OCI-LY7 (cell line): ENCODE data around the gene PAQR5. TPM values are rescaled to one million over a fixed set of nuclear protein-coding genes. Genes with fewer than 3 reads are reported as not detected.

Source experiments
- BruUV-seq: library from RNA; stranded (reverse); fragments of 400-500 nt; replicated peaks from 2 replicates; lab custom pipeline; 2021; lab: Mats Ljungman, UMichigan
- CTCF ChIA-PET: fragments of 300-600 bp; sonication (Branson Sonifier 250); formaldehyde crosslinking; loops from one replicate; lab custom pipeline; 2022; ENCODE audit warnings: antibody characterized with exemption; ENCODE audit not compliant: unreplicated experiment; lab: Charles Lee
- POLR2A ChIA-PET: fragments of 300-600 bp; sonication (Branson Sonifier 250); formaldehyde crosslinking; loops from one replicate; lab custom pipeline; 2022; ENCODE audit warnings: antibody characterized with exemption; lab: Charles Lee
- DNase-seq: peaks from one replicate; pipeline ENCODE4 v3.0.0-alpha.2; 2015; ENCODE audit warnings: low spot score
- H2AFZ ChIP-seq: fragments of 200-600 bp; sonication (generic), shearing (Covaris generic); 2 replicates; pipeline ENCODE4 v1.6.1; 2014; ENCODE audit warnings: mild to moderate bottlenecking, antibody characterized with exemption, low read length, moderate library complexity
- H3K27ac ChIP-seq: fragments of 200-600 bp; sonication (generic); 2 replicates; pipeline ENCODE4 v1.5.1; 2014; ENCODE audit warnings: mixed run types, low read depth, mild to moderate bottlenecking, moderate library complexity, low read length, inconsistent platforms; ENCODE audit not compliant: poor library complexity, severe bottlenecking
- H3K36me3 ChIP-seq: fragments of 200-600 bp; sonication (generic); 2 replicates; pipeline ENCODE4 v1.6.1; 2014; ENCODE audit warnings: mild to moderate bottlenecking, antibody characterized with exemption, low read length, moderate library complexity, mixed read lengths; ENCODE audit not compliant: insufficient read depth
- H3K4me1 ChIP-seq: fragments of 200-600 bp; sonication (generic); 2 replicates; pipeline ENCODE4 v1.5.1; 2014; ENCODE audit warnings: mild to moderate bottlenecking, low read length; ENCODE audit not compliant: insufficient read depth, poor library complexity, severe bottlenecking
- H3K4me2 ChIP-seq: fragments of 200-600 bp; sonication (generic); 2 replicates; pipeline ENCODE4 v1.6.1; 2014; ENCODE audit warnings: mild to moderate bottlenecking, low read length
- H3K4me3 ChIP-seq: fragments of 200-600 bp; sonication (generic); 2 replicates; pipeline ENCODE4 v1.5.1; 2014; ENCODE audit warnings: mild to moderate bottlenecking, low read depth, low read length; ENCODE audit not compliant: poor library complexity, severe bottlenecking
- H3K79me2 ChIP-seq: fragments of 200-600 bp; sonication (generic); 2 replicates; pipeline ENCODE4 v1.6.1; 2016; ENCODE audit warnings: low read depth, mild to moderate bottlenecking, low read length, moderate library complexity, mixed read lengths; ENCODE audit not compliant: insufficient read depth
- H3K9me2 ChIP-seq: fragments of 200-600 bp; sonication (generic); 2 replicates; pipeline ENCODE4 v1.6.1; 2016; ENCODE audit warnings: mild to moderate bottlenecking, low read length, mixed read lengths; ENCODE audit not compliant: insufficient read depth
- H3K9me3 ChIP-seq: fragments of 200-600 bp; sonication (generic); 2 replicates; pipeline ENCODE4 v1.6.1; 2014; ENCODE audit warnings: mild to moderate bottlenecking, mixed run types, low read length, mixed read lengths
- H4K20me1 ChIP-seq: fragments of 200-600 bp; sonication (generic); 2 replicates; pipeline ENCODE4 v1.6.1; 2014; ENCODE audit warnings: mild to moderate bottlenecking, antibody characterized with exemption, low read length, moderate library complexity, mixed read lengths; ENCODE audit not compliant: insufficient read depth
- CTCF ChIP-seq: fragments of 200-600 bp; sonication (generic); conservative IDR thresholded peaks from 2 replicates; pipeline ENCODE4 v1.5.1; 2014; ENCODE audit warnings: mild to moderate bottlenecking, antibody characterized with exemption, low read length, moderate library complexity, mixed read lengths
- EZH2phosphoT487 ChIP-seq: fragments of 200-600 bp; sonication (generic); IDR thresholded peaks from 2 replicates; pipeline ENCODE4 v1.6.1; 2018; ENCODE audit warnings: low read depth, borderline replicate concordance, mild to moderate bottlenecking, mixed run types, antibody characterized with exemption, low read length, moderate library complexity, mixed read lengths
- intact Hi-C: fragments of 100-400 bp; cut with micrococcal nuclease; formaldehyde crosslinking; loops from one replicate; pipeline ENCODE4 v1.10.0; 2022; ENCODE audit not compliant: unreplicated experiment
- total RNA-seq, 2 experiments: library from RNA; depleted of rRNA in 1 of 2; stranded (reverse); fragments of >200 nt in 1 of 2; shearing (Covaris generic) in 1 of 2; gene quantifications; 2 replicates each; pipeline ENCODE4 v1.2.3, GENCODE V29; 2014 to 2022

Gene PAQR5
- total RNA-seq, 2 experiments from 2014 or later: not detected

- Histone ChIP-seq H3K9me2 (no peaks in the 10 kb centered on the region), H3K36me3 (no peaks in the 10 kb centered on the region), H3K79me2 (no peaks in the 10 kb centered on the region), H3K27ac (no peak overlapping the region), H3K9me3 (no peaks in the 10 kb centered on the region), H3K4me3 (no peak overlapping the region), H2AFZ (no peak overlapping the region), H4K20me1 (no peaks in the 10 kb centered on the region), H3K4me1 (no peaks in the 10 kb centered on the region), H3K4me2 (no peak overlapping the region)
- DNase-seq: no peak
- intact Hi-C loops: no loop called here
- ChIA-PET POLR2A (interaction anchor here (0.6 kb wide), 1 partner anchor 113 kb away, joined by 3 read pairs; no protein-coding TSS in a partner anchor), CTCF (interaction anchor here (0.5 kb wide), 1 partner anchor 12 kb away, joined by 3 read pairs; no protein-coding TSS in a partner anchor)
- TF ChIP-seq EZH2phosphoT487 (no peak), CTCF (no peak)
- no TSS peak for BruUV-seq
Observed at GRCh38 chr15:69343133-69343532, 44.4 kb downstream of the PAQR5 start.

- ChIA-PET POLR2A (no interaction called here), CTCF (no interaction called here)
- Histone ChIP-seq H3K4me2 (no peak overlapping the region), H3K36me3 (no peaks in the 10 kb centered on the region), H3K9me2 (no peaks in the 10 kb centered on the region), H3K9me3 (no peaks in the 10 kb centered on the region), H3K79me2 (no peaks in the 10 kb centered on the region), H4K20me1 (no peaks in the 10 kb centered on the region), H3K4me1 (no peaks in the 10 kb centered on the region), H3K27ac (no peak overlapping the region), H2AFZ (no peak overlapping the region), H3K4me3 (no peak overlapping the region)
- intact Hi-C loops: no loop called here
- TF ChIP-seq CTCF: no peak
- no peak for TF ChIP-seq EZH2phosphoT487
- no peak for DNase-seq
- BruUV-seq: no TSS peak
Observed at GRCh38 chr15:69344238-69344637, 45.5 kb downstream of the PAQR5 start.

GRCh38 chr15:69346112-69346511 lies 47.4 kb downstream of the PAQR5 start:
- BruUV-seq: no TSS peak
- ChIA-PET CTCF (no interaction called here), POLR2A (interaction anchor here (1.0 kb wide), 1 partner anchor 10 kb away, joined by 3 read pairs; no protein-coding TSS in a partner anchor)

More at GRCh38 chr15:69346112-69346511, 47.4 kb downstream of the PAQR5 start:
- intact Hi-C loops: no loop called here
- H3K36me3 ChIP-seq: no peaks in the 10 kb centered on the region
- H3K9me2 ChIP-seq: no peaks in the 10 kb centered on the region
- no peaks in the 10 kb centered on the region for H3K4me1 ChIP-seq
- no peaks in the 10 kb centered on the region for H4K20me1 ChIP-seq
- H3K9me3 ChIP-seq: no peaks in the 10 kb centered on the region
- no peaks in the 10 kb centered on the region for H3K79me2 ChIP-seq
- no peak overlapping the region for H3K4me3 ChIP-seq
- no peak overlapping the region for H3K4me2 ChIP-seq
- H2AFZ ChIP-seq: no peak overlapping the region
- TF ChIP-seq CTCF (no peak), EZH2phosphoT487 (no peak)
- no peak overlapping the region for H3K27ac ChIP-seq
- DNase-seq: no peak
